ENCODE measurements around the gene KDM4B. TPM values are rescaled to one million over a fixed set of nuclear protein-coding genes. Genes with fewer than 3 reads are reported as not detected.
A peak's percentile ranks its signal among the peaks of the same experiment; 100 is the strongest.

The KDM4B gene
- total RNA-seq, 4 donors from 2014 or later: 29.2 to 43.8 (median 38.7) TPM

GRCh38 chr19:4957981-4958380, 10.9 kb upstream of the KDM4B start:
- no peak for ATAC-seq
- H3K4me1 ChIP-seq: no peaks in the 10 kb centered on the region
- no peaks in the 10 kb centered on the region for H3K9me3 ChIP-seq
- no peak overlapping the region for H3K27ac ChIP-seq
- no peaks in the 10 kb centered on the region for H3K27me3 ChIP-seq
- no peak overlapping the region for H3K4me3 ChIP-seq
- TF ChIP-seq POLR2AphosphoS5 (IDR thresholded peaks at IDR 0.05) (no peak), EP300 (IDR thresholded peaks at IDR 0.05) (no peak)
- no peaks in the 10 kb centered on the region for H3K36me3 ChIP-seq
- WGBS, 2 donors (ENCODE audit: low coverage in 1 of 2): no CpG with 5 or more reads among the region's 8 CpGs

- no peak overlapping the region for H3K27ac ChIP-seq
- ATAC-seq: no peak
- no peaks in the 10 kb centered on the region for H3K9me3 ChIP-seq
- no peak for TF ChIP-seq POLR2AphosphoS5 (IDR thresholded peaks at IDR 0.05)
- TF ChIP-seq POLR2A (IDR thresholded peaks at IDR 0.05): no peak
- no peak for TF ChIP-seq CTCF (IDR thresholded peaks at IDR 0.05)
- no peak for TF ChIP-seq EP300 (IDR thresholded peaks at IDR 0.05)
- WGBS, 2 donors (ENCODE audit: low coverage in 1 of 2): 93 to 96% methylated on average over 3 to 7 of the region's 7 CpGs
- no peaks in the 10 kb centered on the region for H3K36me3 ChIP-seq
- H3K27me3 ChIP-seq: no peaks in the 10 kb centered on the region
- no peak overlapping the region for H3K4me3 ChIP-seq
- H3K4me1 ChIP-seq: no peaks in the 10 kb centered on the region
These were observed 6.8 kb upstream of the KDM4B start for GRCh38 chr19:4962085-4962619.

- Histone ChIP-seq H3K4me1 (peaks cover 0 to 12% (median 0%) of the 10 kb centered on the region in 3 donors), H3K27me3 (no peaks in the 10 kb centered on the region), H3K9me3 (no peaks in the 10 kb centered on the region), H3K36me3 (no peaks in the 10 kb centered on the region), H3K27ac (no peak overlapping the region), H3K4me3 (no peak overlapping the region)
- 89 to 90% methylated on average over 3 to 5 of the region's 6 CpGs for WGBS, 2 donors (ENCODE audit: low coverage in 1 of 2)
- ATAC-seq: no peak
- TF ChIP-seq POLR2A (IDR thresholded peaks at IDR 0.05): no peak
- TF ChIP-seq POLR2AphosphoS5 (IDR thresholded peaks at IDR 0.05): no peak
- TF ChIP-seq EP300 (IDR thresholded peaks at IDR 0.05): no peak
- TF ChIP-seq CTCF (IDR thresholded peaks at IDR 0.05): no peak
These were observed 3.9 kb upstream of the KDM4B start for GRCh38 chr19:4965061-4965460.

DNA sequence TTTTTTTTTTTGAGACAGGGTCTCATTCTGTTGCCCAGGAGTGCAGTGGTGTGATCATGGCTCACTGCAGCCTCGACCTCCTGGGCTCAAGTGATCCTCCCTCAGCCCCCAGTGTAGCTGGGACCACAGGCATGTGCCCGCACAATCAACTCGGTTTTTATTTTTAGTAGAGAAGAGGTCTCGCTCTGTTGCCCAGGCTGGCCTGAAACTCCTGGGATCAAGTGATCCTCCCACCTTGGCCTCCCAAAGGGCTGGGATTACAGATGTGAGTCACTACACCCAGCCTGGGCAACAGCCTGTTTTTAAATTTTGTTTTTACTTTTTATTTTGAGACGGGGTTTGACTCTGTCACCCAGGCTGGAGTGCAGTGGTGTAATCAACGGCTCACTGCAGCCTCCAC, 2.3 kb upstream of the KDM4B start:
- TF ChIP-seq EP300 (IDR thresholded peaks at IDR 0.05) (no peak), POLR2A (IDR thresholded peaks at IDR 0.05) (no peak), POLR2AphosphoS5 (IDR thresholded peaks at IDR 0.05) (no peak), CTCF (IDR thresholded peaks at IDR 0.05) (no peak)
- Histone ChIP-seq H3K9me3 (no peaks in the 10 kb centered on the region), H3K36me3 (no peaks in the 10 kb centered on the region), H3K27me3 (no peaks in the 10 kb centered on the region), H3K27ac (no peak overlapping the region), H3K4me1 (peaks cover 0 to 27% (median 7%) of the 10 kb centered on the region in 3 donors), H3K4me3 (no peak overlapping the region)
- ATAC-seq: no peak
- WGBS, 2 donors (ENCODE audit: low coverage in 1 of 2): 75% methylated on average over 5 of the region's 6 CpGs; no CpG with 5 or more reads in 1 of the 2 donors

GRCh38 chr19:4967738-4968461, 1.0 kb upstream of the KDM4B start:
- no peaks in the 10 kb centered on the region for H3K36me3 ChIP-seq
- 62 to 75% methylated on average over 4 to 8 of the region's 16 CpGs for WGBS, 2 donors (ENCODE audit: low coverage in 1 of 2)
- H3K4me3 ChIP-seq: peak overlapping the region in 1 of 2 donors; percentile 28
- H3K27me3 ChIP-seq: no peaks in the 10 kb centered on the region
- peak overlapping the region in 3 of 4 donors; percentile 68 to 77 (median 75) for H3K27ac ChIP-seq
- H3K9me3 ChIP-seq: no peaks in the 10 kb centered on the region
- TF ChIP-seq EP300 (IDR thresholded peaks at IDR 0.05) (no peak), POLR2A (IDR thresholded peaks at IDR 0.05) (no peak), CTCF (IDR thresholded peaks at IDR 0.05) (no peak), POLR2AphosphoS5 (IDR thresholded peaks at IDR 0.05) (no peak)
- H3K4me1 ChIP-seq: peaks cover 3 to 41% (median 21%) of the 10 kb centered on the region in 3 donors
- ATAC-seq: no peak

Measured in gastroesophageal sphincter (tissue), 4 donors.